CD4-positive, alpha-beta T cell treated with Interferon gamma for 1 hour (primary cell): Measurements from ENCODE around the gene ESRRA.
A peak's percentile ranks its signal among the peaks of the same experiment; 100 is the strongest.
"Not testable (repeated sequence)": the region's sequence is repeated elsewhere in the genome, so short reads cannot be mapped to it uniquely, and the experiment has no call there.

Experiments used
- DNase-seq: peaks from one replicate; pipeline ENCODE4 v3.0.0-alpha.2; 2020

Gene ESRRA

GRCh38 chr11:64292460-64293254 is 12.7 kb upstream of the ESRRA start:
- DNase-seq = no peak

DNA sequence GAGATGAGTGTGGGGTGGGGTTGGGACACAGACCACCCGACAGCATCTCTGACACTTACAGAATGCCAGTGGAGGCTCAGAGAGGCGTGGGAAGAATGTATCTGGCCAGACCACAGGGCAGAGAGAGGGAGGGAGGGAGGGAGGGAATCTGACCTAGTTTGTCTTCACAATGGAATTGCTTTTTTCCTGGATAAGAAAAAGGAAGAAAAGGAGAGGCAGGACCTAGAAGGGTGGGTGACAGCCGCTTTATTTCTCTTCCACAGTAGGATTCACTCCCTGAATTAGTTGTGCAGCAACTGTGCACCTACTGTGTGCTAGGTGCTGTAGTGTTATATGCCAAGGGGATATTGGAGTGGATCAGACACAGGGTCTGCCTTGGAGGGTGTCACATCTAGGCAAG is 10.6 kb upstream of the ESRRA start:
- no peak for DNase-seq

- no peak for DNase-seq
These were observed 9.6 kb upstream of the ESRRA start for GRCh38 chr11:64295760-64296159.

- no peak for DNase-seq
These were observed 9.1 kb upstream of the ESRRA start for GRCh38 chr11:64296236-64296635.

DNA sequence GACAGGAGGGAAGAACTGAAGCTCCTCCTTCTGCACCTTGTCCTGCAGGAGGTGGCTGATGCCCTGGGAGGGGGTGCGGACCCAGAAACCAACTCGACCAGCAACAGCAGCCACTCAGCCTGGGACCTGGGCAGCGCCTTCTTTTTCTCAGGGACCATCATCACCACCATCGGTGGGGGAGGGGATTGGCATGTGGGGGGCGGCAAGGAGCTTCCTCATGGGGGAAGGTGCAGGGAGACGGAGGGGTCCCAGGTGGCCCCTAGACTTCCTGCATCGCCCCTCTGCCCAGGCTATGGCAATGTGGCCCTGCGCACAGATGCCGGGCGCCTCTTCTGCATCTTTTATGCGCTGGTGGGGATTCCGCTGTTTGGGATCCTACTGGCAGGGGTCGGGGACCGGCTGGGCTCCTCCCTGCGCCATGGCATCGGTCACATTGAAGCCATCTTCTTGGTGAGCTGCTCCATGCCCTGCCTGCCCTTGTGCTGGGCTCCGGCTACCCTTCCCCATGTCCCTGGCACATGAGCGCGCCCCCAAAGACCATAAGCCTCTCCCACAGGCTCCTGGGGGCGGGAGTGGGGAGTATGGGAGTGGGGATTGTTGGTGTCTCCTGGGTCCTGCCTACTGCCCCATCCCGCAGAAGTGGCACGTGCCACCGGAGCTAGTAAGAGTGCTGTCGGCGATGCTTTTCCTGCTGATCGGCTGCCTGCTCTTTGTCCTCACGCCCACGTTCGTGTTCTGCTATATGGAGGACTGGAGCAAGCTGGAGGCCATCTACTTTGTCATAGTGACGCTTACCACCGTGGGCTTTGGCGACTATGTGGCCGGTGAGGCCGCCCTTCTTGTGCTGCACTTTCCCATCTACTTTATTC is 8.3 kb upstream of the ESRRA start:
- DNase-seq = no peak

DNA sequence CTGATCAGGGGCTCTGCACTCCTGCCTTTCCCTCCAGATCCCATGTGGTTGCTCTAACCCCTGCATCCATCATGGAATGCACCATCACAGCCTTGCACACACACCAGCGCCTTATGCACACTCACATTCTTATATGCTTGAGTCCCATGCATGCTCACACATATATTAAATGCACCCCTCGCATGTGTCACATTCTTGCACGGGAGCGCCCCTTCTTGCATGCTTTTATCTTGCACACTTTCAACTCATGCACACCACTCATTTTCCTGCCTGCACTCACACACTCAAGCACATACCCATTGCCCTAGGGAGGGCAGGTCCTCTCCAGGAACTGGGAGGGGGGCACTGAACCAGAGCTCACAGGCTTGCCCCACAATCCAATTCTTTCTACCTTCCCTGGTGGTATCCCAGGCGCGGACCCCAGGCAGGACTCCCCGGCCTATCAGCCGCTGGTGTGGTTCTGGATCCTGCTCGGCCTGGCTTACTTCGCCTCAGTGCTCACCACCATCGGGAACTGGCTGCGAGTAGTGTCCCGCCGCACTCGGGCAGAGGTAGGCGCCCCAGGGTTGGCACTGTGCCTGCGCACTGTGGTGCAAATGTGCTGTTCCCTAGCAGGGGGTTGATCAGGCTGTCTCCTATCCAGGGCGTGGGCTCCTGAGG is 7.5 kb upstream of the ESRRA start:
- no peak for DNase-seq

- DNase-seq = no peak
These were observed 6.1 kb upstream of the ESRRA start for GRCh38 chr11:64298966-64299846.

DNA sequence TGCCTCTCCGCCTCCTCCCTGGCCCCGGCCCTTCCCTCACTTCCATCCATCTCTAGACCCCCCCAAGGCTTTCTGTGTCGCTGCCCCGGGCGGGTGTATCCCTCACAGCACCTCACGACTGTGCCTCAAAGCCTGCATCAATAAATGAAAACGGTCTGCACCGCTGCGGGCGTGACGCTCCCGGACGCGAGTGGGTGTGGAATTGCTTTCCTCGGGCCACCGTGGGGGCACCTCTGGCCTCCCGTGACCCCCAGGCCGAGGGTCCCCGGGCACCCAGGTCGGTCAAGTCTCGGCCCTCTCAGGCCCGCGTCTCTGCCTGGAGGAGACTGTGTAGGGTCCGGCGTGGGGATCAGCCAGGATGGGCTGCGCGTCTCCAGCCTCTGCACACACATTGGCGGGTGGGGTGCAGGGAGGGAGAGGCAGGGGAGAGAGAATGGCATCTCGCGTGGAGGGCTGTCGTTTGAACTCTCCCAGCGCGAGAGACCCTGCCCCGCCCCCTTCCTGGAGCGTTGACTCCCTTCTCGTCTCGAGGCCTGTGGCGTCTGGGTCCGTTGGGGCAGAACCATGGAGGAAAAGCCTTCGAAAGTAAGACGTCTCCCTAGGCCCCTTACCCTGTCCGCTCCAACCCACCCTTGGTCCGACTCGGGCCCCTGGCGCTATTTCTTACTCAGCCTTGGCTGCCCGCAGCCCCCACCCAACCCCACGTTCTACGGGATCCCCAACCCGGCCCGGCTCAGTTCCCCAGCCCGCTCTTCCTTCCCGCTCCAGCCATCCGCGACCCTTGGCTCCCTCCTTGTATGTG is 5.3 kb upstream of the ESRRA start, which contains the start of gene CATSPERZ:
Gene CATSPERZ (plus strand): TSS at position 512 of the 802 bp plus-strand sequence. CDS start 53 bp downstream, at position 565.
- DNase-seq = no peak

- DNase-seq = no peak
These were observed 2.0 kb upstream of the ESRRA start for GRCh38 chr11:64303109-64304031.

DNA sequence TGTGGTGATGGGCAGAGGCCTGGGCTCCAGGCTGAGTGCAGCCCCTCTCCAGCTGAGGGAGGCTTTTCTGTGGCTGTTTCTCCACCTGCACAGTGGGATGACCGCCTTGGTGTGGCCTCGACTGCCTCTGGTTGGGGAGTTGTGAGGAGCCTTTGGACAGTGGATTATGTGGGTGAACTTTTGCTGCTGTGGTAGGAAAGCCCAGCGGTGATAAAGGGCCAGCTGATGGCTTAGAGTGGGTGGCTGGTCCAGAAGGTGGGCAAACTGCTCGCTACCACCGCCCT is 1.4 kb upstream of the ESRRA start:
- no peak for DNase-seq

DNA sequence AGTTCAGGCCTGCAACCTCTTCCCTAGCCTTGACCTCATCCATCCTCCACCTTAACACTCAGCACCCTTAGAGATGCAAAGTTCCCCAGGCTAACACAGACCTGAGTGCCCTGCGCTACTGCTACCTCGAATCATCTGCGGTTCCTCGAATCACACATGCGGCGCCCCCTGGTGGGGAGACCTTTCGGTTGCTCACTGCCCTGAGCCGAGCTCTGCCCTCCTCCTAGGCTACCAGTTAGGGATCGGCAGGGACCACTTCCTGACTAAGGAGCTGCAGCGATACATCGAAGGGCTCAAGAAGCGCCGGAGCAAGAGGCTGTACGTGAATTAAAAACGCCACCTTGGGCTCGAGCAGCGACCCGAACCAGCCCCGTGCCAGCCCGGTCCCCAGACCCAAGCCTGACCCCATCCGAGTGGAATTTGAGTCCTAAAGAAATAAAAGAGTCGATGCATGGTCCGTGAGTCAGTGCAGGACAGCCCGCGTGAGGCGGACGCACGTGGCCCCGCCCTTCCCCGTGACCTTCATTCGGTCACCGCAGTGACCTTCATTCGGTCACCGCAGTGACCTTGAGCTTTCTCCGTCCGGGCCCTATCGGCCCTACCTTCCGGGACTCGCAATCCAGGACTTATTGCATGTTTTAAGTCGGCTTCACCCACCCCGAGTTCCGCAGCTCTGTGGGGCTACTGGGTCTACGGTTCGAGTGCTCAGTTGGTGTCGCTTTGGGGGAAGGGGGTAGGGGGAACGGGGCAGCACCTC is 830 bp upstream of the ESRRA start:
- DNase-seq = peak; percentile 89

- peak; percentile 77 for DNase-seq
These were observed 603 bp downstream of the ESRRA start for GRCh38 chr11:64305691-64306562.

- no peak for DNase-seq
These were observed 1.2 kb downstream of the ESRRA start for GRCh38 chr11:64306563-64306875.

- DNase-seq = no peak
These were observed 1.7 kb downstream of the ESRRA start for GRCh38 chr11:64306876-64307622.

DNA sequence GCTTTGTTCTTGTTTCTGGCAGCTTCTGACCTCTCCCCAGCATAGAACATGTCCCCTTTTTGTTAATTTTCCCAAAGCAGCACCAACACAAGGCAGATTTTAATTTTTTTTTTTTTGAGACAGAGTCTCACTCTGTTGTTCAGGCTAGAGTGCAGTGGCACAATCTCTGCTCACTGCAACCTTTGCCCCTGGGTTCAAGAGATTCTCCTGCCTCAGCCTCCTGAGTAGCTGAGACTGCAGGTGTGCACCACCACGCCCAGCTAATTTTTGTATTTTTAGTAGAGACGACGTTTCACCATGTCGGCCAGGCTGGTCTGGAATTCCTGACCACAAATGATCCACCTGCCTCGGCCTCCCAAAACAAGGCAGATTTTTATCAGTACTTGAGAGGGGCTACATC is 2.5 kb downstream of the ESRRA start:
- not testable (repeated sequence) for DNase-seq

GRCh38 chr11:64312947-64313346 is 7.6 kb downstream of the ESRRA start:
- DNase-seq = no peak

DNA sequence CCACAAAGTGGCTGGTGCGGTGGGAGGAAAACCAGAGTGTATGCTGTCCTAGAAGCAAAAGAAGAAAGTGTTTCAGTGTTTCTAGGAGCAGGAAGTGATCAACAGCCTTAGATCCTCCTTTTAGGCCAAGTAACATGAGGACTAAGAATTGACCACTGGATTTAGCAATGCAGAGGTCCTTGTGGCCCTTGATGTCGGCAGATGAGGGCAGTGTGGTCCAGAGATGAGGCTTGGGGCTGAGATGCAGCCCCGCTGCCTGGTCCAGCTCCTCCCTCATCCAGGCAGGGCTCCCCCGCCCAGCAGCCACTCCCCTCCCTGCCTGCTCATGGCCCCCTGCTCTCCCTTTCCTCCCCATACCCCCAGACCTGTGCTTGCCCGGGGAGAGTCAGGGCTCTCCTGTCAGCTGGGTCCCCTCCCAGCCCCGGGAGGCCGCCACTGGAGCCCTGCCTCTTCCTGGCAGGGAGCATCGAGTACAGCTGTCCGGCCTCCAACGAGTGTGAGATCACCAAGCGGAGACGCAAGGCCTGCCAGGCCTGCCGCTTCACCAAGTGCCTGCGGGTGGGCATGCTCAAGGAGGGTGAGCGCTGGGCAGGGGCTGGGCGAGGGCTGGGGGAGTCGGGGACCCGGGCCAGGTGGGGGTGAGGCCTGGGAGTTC is 8.3 kb downstream of the ESRRA start:
- no peak for DNase-seq
